Parathyroid adenoma (tissue), 2 donors: Measurements from ENCODE around the gene YWHAH.

Experiments
- H2AFZ ChIP-seq: fragments of 300-600 bp; sonication (generic); one replicate; pipeline ENCODE4 v1.7.0; 2017; ENCODE audit warnings: antibody characterized with exemption, mild to moderate bottlenecking
- H3K27ac ChIP-seq: fragments of 300-600 bp; sonication (generic); one replicate; pipeline ENCODE4 v1.7.0; 2017
- H3K27me3 ChIP-seq: fragments of 300-600 bp; sonication (generic); one replicate; pipeline ENCODE4 v1.7.0; 2017; ENCODE audit warnings: low read length; ENCODE audit not compliant: control insufficient read depth, insufficient read depth
- H3K36me3 ChIP-seq: fragments of 300-600 bp; sonication (generic); one replicate; pipeline ENCODE4 v1.7.0; 2017; ENCODE audit warnings: low read length; ENCODE audit not compliant: control insufficient read depth, insufficient read depth
- H3K4me1 ChIP-seq: fragments of 300-600 bp; sonication (generic); one replicate; pipeline ENCODE4 v1.7.0; 2017; ENCODE audit warnings: control low read depth
- H3K4me2 ChIP-seq: fragments of 300-600 bp; sonication (generic); one replicate; pipeline ENCODE4 v1.7.0; 2017; ENCODE audit warnings: low read length
- H3K4me3 ChIP-seq: fragments of 300-600 bp; sonication (generic); one replicate; pipeline ENCODE4 v1.7.0; 2017; ENCODE audit warnings: low read depth, low read length
- H3K79me2 ChIP-seq: fragments of 300-600 bp; sonication (generic); one replicate; pipeline ENCODE4 v1.7.0; 2017; ENCODE audit warnings: control low read depth
- H3K9ac ChIP-seq: fragments of 300-600 bp; sonication (generic); one replicate; pipeline ENCODE4 v1.7.0; 2017; ENCODE audit warnings: mild to moderate bottlenecking
- H3K9me3 ChIP-seq: fragments of 300-600 bp; sonication (generic); one replicate; pipeline ENCODE4 v1.7.0; 2017; ENCODE audit warnings: low read length; ENCODE audit not compliant: control insufficient read depth
- CTCF ChIP-seq: fragments of 300-600 bp; sonication (generic); IDR thresholded peaks from one replicate; pipeline ENCODE4 v1.7.0; 2017; ENCODE audit warnings: antibody characterized with exemption, mild to moderate bottlenecking
- donor health status: primary hyperparathyroidism.

Gene YWHAH

GRCh38 chr22:31922534-31922933, 21.8 kb upstream of the YWHAH start:
- no peak overlapping the region for H2AFZ ChIP-seq
- no peaks in the 10 kb centered on the region for H3K4me1 ChIP-seq
- no peak overlapping the region for H3K4me2 ChIP-seq
- H3K79me2 ChIP-seq = no peaks in the 10 kb centered on the region
- H3K4me3 ChIP-seq = no peak overlapping the region
- H3K36me3 ChIP-seq = no peaks in the 10 kb centered on the region
- no peak overlapping the region for H3K27ac ChIP-seq
- H3K9me3 ChIP-seq = no peaks in the 10 kb centered on the region
- no peak overlapping the region for H3K9ac ChIP-seq
- no peaks in the 10 kb centered on the region for H3K27me3 ChIP-seq
- no peak for TF ChIP-seq CTCF

- no peaks in the 10 kb centered on the region for H3K36me3 ChIP-seq
- no peaks in the 10 kb centered on the region for H3K79me2 ChIP-seq
- no peak overlapping the region for H3K4me2 ChIP-seq
- no peaks in the 10 kb centered on the region for H3K9me3 ChIP-seq
- H3K9ac ChIP-seq = no peak overlapping the region
- H3K27me3 ChIP-seq = no peaks in the 10 kb centered on the region
- no peak overlapping the region for H2AFZ ChIP-seq
- H3K4me3 ChIP-seq = no peak overlapping the region
- no peak overlapping the region for H3K27ac ChIP-seq
- H3K4me1 ChIP-seq = no peaks in the 10 kb centered on the region
- no peak for TF ChIP-seq CTCF
Measured at GRCh38 chr22:31923136-31923535, 21.2 kb upstream of the YWHAH start.

- no peaks in the 10 kb centered on the region for H3K36me3 ChIP-seq
- no peaks in the 10 kb centered on the region for H3K79me2 ChIP-seq
- no peak overlapping the region for H3K9ac ChIP-seq
- no peak overlapping the region for H2AFZ ChIP-seq
- H3K27me3 ChIP-seq = no peaks in the 10 kb centered on the region
- no peaks in the 10 kb centered on the region for H3K4me1 ChIP-seq
- no peak overlapping the region for H3K4me3 ChIP-seq
- H3K27ac ChIP-seq = no peak overlapping the region
- TF ChIP-seq CTCF = no peak
- no peaks in the 10 kb centered on the region for H3K9me3 ChIP-seq
- H3K4me2 ChIP-seq = no peak overlapping the region
Measured at GRCh38 chr22:31923747-31924146, 20.6 kb upstream of the YWHAH start.

- H3K9me3 ChIP-seq = no peaks in the 10 kb centered on the region
- H3K27ac ChIP-seq = no peak overlapping the region
- H3K79me2 ChIP-seq = no peaks in the 10 kb centered on the region
- H3K27me3 ChIP-seq = no peaks in the 10 kb centered on the region
- no peaks in the 10 kb centered on the region for H3K36me3 ChIP-seq
- no peak overlapping the region for H3K4me2 ChIP-seq
- H3K4me3 ChIP-seq = no peak overlapping the region
- no peaks in the 10 kb centered on the region for H3K4me1 ChIP-seq
- no peak overlapping the region for H3K9ac ChIP-seq
- no peak for TF ChIP-seq CTCF
- H2AFZ ChIP-seq = no peak overlapping the region
Measured at GRCh38 chr22:31925056-31925455, 19.3 kb upstream of the YWHAH start.

GRCh38 chr22:31926024-31926423, 18.3 kb upstream of the YWHAH start:
- Histone ChIP-seq H3K27ac (no peak overlapping the region), H3K27me3 (no peaks in the 10 kb centered on the region), H3K79me2 (no peaks in the 10 kb centered on the region), H3K9me3 (no peaks in the 10 kb centered on the region), H2AFZ (no peak overlapping the region), H3K9ac (no peak overlapping the region), H3K4me3 (no peak overlapping the region), H3K4me2 (no peak overlapping the region), H3K4me1 (no peaks in the 10 kb centered on the region), H3K36me3 (no peaks in the 10 kb centered on the region)
- no peak for TF ChIP-seq CTCF
